Trophoblast cell (in vitro differentiated cells and primary cell): ENCODE measurements around the gene PRLR.

Source experiments
- DNase-seq, 2 donors: peaks; one replicate each; pipeline ENCODE4 v3.0.0-alpha.2; 2016
- H2AFZ ChIP-seq: 2 replicates; pipeline ENCODE4 v1.6.1; 2013; ENCODE audit warnings: low read length, moderate library complexity, mild to moderate bottlenecking; ENCODE audit not compliant: insufficient read depth, poor library complexity
- H2AK5ac ChIP-seq: 2 replicates; pipeline ENCODE4 v1.6.1; 2013; ENCODE audit warnings: mild to moderate bottlenecking, low read length
- H2BK120ac ChIP-seq: 2 replicates; pipeline ENCODE4 v1.6.1; 2013; ENCODE audit warnings: low read length, mild to moderate bottlenecking, moderate library complexity; ENCODE audit not compliant: insufficient read depth, poor library complexity
- H2BK12ac ChIP-seq: 2 replicates; pipeline ENCODE4 v1.6.1; 2013; ENCODE audit warnings: mild to moderate bottlenecking, low read length, moderate library complexity
- H2BK5ac ChIP-seq: 2 replicates; pipeline ENCODE4 v1.6.1; 2013; ENCODE audit warnings: low read length, low read depth, moderate library complexity, mild to moderate bottlenecking; ENCODE audit not compliant: poor library complexity
- H3K14ac ChIP-seq: 2 replicates; pipeline ENCODE4 v1.6.1; 2013; ENCODE audit warnings: mild to moderate bottlenecking, low read length
- H3K18ac ChIP-seq: 2 replicates; pipeline ENCODE4 v1.6.1; 2013; ENCODE audit warnings: mild to moderate bottlenecking, low read length
- H3K23ac ChIP-seq: 2 replicates; pipeline ENCODE4 v1.6.1; 2013; ENCODE audit warnings: low read length
- H3K27ac ChIP-seq: 2 replicates; pipeline ENCODE4 v1.5.1; 2013; ENCODE audit warnings: low read depth, mild to moderate bottlenecking, inconsistent platforms, low read length, moderate library complexity
- H3K27me3 ChIP-seq: 2 replicates; pipeline ENCODE4 v1.6.1; 2013; ENCODE audit warnings: inconsistent platforms, mild to moderate bottlenecking, low read length, moderate library complexity; ENCODE audit not compliant: insufficient read depth
- H3K36me3 ChIP-seq, 2 experiments: 1 replicate in 1 of 2; 2 replicates in 1 of 2; pipeline ENCODE4 v1.6.1; 2013; ENCODE audit warnings: low read length in 2 of 2, mild to moderate bottlenecking in 2 of 2, moderate library complexity in 1 of 2; ENCODE audit not compliant: insufficient read depth in 2 of 2, control insufficient read depth in 1 of 2
- H3K4ac ChIP-seq: 2 replicates; pipeline ENCODE4 v1.6.1; 2013; ENCODE audit warnings: low read depth, mild to moderate bottlenecking, low read length, moderate library complexity
- H3K4me1 ChIP-seq, 2 experiments: 1 replicate in 1 of 2; 2 replicates in 1 of 2; pipeline ENCODE4 v1.6.1; 2013; ENCODE audit warnings: low read length in 2 of 2, mild to moderate bottlenecking in 2 of 2, moderate library complexity in 1 of 2; ENCODE audit not compliant: insufficient read depth in 2 of 2, control insufficient read depth in 1 of 2
- H3K4me2 ChIP-seq: 2 replicates; pipeline ENCODE4 v1.6.1; 2013; ENCODE audit warnings: inconsistent platforms, mild to moderate bottlenecking, low read length, moderate library complexity
- H3K4me3 ChIP-seq: 2 replicates; pipeline ENCODE4 v1.5.1; 2013; ENCODE audit warnings: mild to moderate bottlenecking, low read depth, low read length, inconsistent platforms
- H3K79me1 ChIP-seq: one replicate; pipeline ENCODE4 v1.6.1; 2013; ENCODE audit warnings: low read length
- H3K79me2 ChIP-seq: 2 replicates; pipeline ENCODE4 v1.6.1; 2013; ENCODE audit warnings: low read length, mild to moderate bottlenecking; ENCODE audit not compliant: control insufficient read depth, insufficient read depth, poor library complexity
- H3K9ac ChIP-seq: 2 replicates; pipeline ENCODE4 v1.6.1; 2013; ENCODE audit warnings: mild to moderate bottlenecking, low read length
- H3K9me3 ChIP-seq: 2 replicates; pipeline ENCODE4 v1.6.1; 2013; ENCODE audit warnings: low read depth, mild to moderate bottlenecking, control low read depth, inconsistent platforms, low read length; ENCODE audit not compliant: insufficient read depth
- H4K12ac ChIP-seq: 2 replicates; pipeline ENCODE4 v1.6.1; 2013; ENCODE audit warnings: low read depth, mild to moderate bottlenecking, low read length, moderate library complexity
- H4K8ac ChIP-seq: 2 replicates; pipeline ENCODE4 v1.6.1; 2013; ENCODE audit warnings: low read depth, mild to moderate bottlenecking, low read length, moderate library complexity
- H4K91ac ChIP-seq: one replicate; pipeline ENCODE4 v1.6.1; 2013; ENCODE audit warnings: low read depth, mild to moderate bottlenecking, low read length, moderate library complexity
- WGBS: extraction: QIAGEN DNeasy Blood & Tissue Kit; methylation state at CpG from one replicate; pipeline ENCODE4 v1.1.7; 2013; ENCODE audit warnings: missing lambda C conversion rate; ENCODE audit not compliant: insufficient read length, insufficient coverage; ENCODE audit errors: extremely low coverage; 5-methylcytosine and 5-hydroxymethylcytosine counted together

PRLR gene

DNA sequence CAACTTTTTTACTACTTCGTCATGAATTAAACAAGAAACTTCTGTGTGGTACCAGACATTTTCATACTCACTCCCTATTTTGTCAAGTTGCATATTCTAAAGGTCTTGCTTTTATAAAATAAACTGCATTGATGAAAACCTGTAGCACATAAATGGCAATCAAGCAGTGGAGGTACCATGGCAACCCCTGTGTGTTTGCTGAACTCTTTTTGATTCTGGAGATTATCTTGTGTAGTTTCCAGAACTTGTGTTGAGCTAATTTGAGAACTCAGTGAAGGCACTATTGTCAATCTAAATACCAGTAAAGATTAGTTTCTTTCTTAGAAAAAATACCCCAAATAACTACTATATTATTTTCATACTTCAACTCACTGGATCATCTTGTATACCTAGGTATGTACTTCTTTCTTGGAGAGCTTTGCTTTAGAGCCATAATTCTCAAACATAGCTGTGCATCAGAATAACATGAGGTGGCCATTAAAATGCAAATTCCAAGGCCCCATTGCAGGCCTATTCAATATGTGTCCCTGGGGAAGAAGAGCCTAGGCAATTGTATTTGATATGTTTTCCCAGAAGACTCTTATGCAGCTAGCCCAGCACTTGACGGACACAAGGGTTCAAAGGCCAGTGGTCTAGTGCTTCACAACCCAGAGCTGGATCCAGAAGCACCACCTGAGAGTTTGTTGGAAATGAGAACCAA lies 9.8 kb upstream of the PRLR start:
- Histone ChIP-seq H3K4me2 (no peak overlapping the region), H2AK5ac (no peak overlapping the region), H3K79me2 (no peaks in the 10 kb centered on the region), H2BK120ac (no peak overlapping the region), H3K4me3 (no peak overlapping the region), H3K9ac (no peak overlapping the region), H2AFZ (no peak overlapping the region), H3K18ac (no peak overlapping the region), H3K23ac (no peak overlapping the region), H3K4ac (no peak overlapping the region), H4K12ac (no peak overlapping the region), H2BK12ac (no peak overlapping the region), H3K36me3 (no peaks in the 10 kb centered on the region), H3K27ac (no peak overlapping the region), H3K27me3 (no peaks in the 10 kb centered on the region), H4K91ac (no peak overlapping the region), H2BK5ac (no peak overlapping the region), H3K4me1 (no peaks in the 10 kb centered on the region), H3K14ac (no peak overlapping the region), H3K9me3 (no peaks in the 10 kb centered on the region), H3K79me1 (no peaks in the 10 kb centered on the region), H4K8ac (no peak overlapping the region)
- no peak for DNase-seq
- WGBS, result no CpG with 5 or more reads among the region's 2 CpGs

DNA sequence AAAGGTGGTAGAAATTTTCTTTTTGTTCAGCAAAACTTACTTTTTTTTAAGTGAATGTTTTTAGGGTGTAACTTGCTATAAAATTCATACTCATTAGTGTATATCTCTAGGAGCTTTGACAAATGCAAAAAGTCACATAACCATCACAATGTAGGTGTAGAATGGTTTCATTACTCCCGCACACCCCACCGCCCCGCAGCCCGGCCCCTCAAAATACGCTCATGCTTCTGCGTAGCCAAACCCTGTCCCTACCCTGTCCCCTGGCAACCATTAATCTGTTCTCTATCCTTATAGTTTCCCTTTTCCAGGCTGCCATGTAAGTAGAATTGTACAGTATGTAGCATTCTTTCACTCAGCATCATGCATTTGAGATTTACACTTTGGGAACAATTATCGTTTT lies 9.2 kb upstream of the PRLR start:
- Histone ChIP-seq H4K12ac (no peak overlapping the region), H3K4me2 (no peak overlapping the region), H3K79me2 (no peaks in the 10 kb centered on the region), H3K23ac (no peak overlapping the region), H3K9me3 (no peaks in the 10 kb centered on the region), H2AK5ac (no peak overlapping the region), H3K4me1 (no peaks in the 10 kb centered on the region), H3K18ac (no peak overlapping the region), H4K91ac (no peak overlapping the region), H2BK120ac (no peak overlapping the region), H4K8ac (no peak overlapping the region), H3K27ac (no peak overlapping the region), H2BK12ac (no peak overlapping the region), H3K27me3 (no peaks in the 10 kb centered on the region), H3K4ac (no peak overlapping the region), H3K36me3 (no peaks in the 10 kb centered on the region), H3K14ac (no peak overlapping the region), H3K4me3 (no peak overlapping the region), H3K9ac (no peak overlapping the region), H3K79me1 (no peaks in the 10 kb centered on the region), H2AFZ (no peak overlapping the region), H2BK5ac (no peak overlapping the region)
- DNase-seq, result no peak
- WGBS, result no CpG with 5 or more reads among the region's 7 CpGs

DNA sequence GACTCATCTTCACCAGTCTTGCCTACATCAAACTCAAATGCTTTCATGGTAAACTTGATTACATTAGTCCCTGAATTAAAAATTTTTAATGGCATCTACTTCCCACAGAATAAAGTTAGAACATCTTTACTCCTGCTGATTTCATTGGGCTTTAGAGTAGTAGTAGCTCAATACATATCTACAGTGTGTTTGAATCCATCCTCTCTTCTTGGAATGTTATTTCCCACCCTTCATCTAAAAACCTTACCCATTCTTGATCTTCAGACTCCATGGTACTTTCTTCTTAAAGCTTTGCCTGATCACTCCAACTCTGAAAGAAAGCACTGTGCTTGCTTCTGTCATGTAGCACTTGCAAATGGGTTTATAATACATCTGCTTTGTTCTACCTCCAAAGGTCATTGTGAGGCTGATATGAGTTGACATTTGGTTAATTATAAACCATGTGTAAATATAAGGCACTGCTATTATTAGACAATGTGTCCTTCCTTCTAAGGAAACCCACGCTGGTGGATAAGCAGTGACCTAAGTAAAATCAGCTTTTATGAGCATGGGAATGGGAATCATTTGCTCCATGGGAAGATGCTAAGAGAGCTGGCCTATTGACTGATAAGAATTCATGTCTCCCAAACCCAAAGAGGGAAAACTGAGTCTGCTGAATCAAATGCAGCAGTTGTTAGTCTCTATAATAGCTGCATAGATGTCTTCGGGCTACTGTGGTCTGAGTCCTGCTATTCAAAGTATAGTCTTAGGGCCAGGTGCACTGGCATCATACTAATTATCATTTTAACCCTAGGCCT lies 7.5 kb upstream of the PRLR start:
- Histone ChIP-seq H3K9me3 (no peaks in the 10 kb centered on the region), H4K91ac (no peak overlapping the region), H3K79me2 (no peaks in the 10 kb centered on the region), H3K9ac (no peak overlapping the region), H3K27me3 (no peaks in the 10 kb centered on the region), H2BK120ac (no peak overlapping the region), H2BK5ac (no peak overlapping the region), H3K36me3 (no peaks in the 10 kb centered on the region), H2AK5ac (no peak overlapping the region), H3K4ac (no peak overlapping the region), H4K12ac (no peak overlapping the region), H3K79me1 (no peaks in the 10 kb centered on the region), H3K4me1 (peaks cover 0 to 2% of the 10 kb centered on the region in 2 experiments), H2BK12ac (no peak overlapping the region), H2AFZ (no peak overlapping the region), H4K8ac (no peak overlapping the region), H3K4me3 (no peak overlapping the region), H3K4me2 (no peak overlapping the region), H3K23ac (no peak overlapping the region), H3K18ac (no peak overlapping the region), H3K27ac (no peak overlapping the region), H3K14ac (no peak overlapping the region)
- no peak for DNase-seq
- no CpG with 5 or more reads among the region's 2 CpGs for WGBS

DNA sequence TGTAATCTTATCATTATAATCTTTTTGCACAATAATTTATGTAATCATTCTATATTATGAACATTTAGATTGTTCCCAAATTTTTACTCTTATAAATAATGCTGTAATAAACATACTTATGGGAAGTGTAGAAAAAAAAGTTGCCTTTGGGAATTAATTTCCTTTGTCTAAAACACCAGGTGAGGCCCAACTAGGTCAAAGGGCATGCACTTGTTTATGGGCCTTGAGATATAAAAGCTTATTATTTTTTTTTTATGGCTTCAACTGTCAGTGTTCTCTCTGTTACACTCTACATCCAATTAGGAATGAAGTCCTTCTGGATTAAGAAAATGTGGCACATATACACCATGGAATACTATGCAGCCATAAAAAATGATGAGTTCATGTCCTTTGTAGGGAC lies 6.5 kb upstream of the PRLR start:
- Histone ChIP-seq H4K12ac (no peak overlapping the region), H3K4ac (no peak overlapping the region), H2AK5ac (no peak overlapping the region), H4K8ac (no peak overlapping the region), H2BK5ac (no peak overlapping the region), H3K79me2 (no peaks in the 10 kb centered on the region), H3K18ac (no peak overlapping the region), H2BK12ac (no peak overlapping the region), H3K9me3 (no peaks in the 10 kb centered on the region), H4K91ac (no peak overlapping the region), H2BK120ac (no peak overlapping the region), H3K23ac (no peak overlapping the region), H3K4me2 (no peak overlapping the region), H3K27me3 (no peaks in the 10 kb centered on the region), H3K9ac (no peak overlapping the region), H3K4me3 (no peak overlapping the region), H3K14ac (no peak overlapping the region), H3K79me1 (no peaks in the 10 kb centered on the region), H3K27ac (no peak overlapping the region), H3K4me1 (peaks cover 0 to 2% of the 10 kb centered on the region in 2 experiments), H3K36me3 (no peaks in the 10 kb centered on the region), H2AFZ (no peak overlapping the region)
- no peak for DNase-seq
